OCI-LY3 (cell line): Measurements from ENCODE around the gene ZNF521.
A peak's percentile ranks its signal among the peaks of the same experiment; 100 is the strongest.

Experiments used
- EZH2phosphoT487 ChIP-seq: fragments of 200-600 bp; shearing (Covaris generic); IDR thresholded peaks from 2 replicates; pipeline ENCODE4 v1.6.1; 2018; ENCODE audit warnings: antibody characterized with exemption, mixed run types, low read depth
- TF ChIP-seq, protein P1 (sequence below): fragments of 200-600, 300-600 bp; sonication (generic); IDR thresholded peaks from 2 replicates; pipeline ENCODE4 v1.5.1; 2014; ENCODE audit warnings: antibody characterized with exemption, low read length, low read depth

DNA sequence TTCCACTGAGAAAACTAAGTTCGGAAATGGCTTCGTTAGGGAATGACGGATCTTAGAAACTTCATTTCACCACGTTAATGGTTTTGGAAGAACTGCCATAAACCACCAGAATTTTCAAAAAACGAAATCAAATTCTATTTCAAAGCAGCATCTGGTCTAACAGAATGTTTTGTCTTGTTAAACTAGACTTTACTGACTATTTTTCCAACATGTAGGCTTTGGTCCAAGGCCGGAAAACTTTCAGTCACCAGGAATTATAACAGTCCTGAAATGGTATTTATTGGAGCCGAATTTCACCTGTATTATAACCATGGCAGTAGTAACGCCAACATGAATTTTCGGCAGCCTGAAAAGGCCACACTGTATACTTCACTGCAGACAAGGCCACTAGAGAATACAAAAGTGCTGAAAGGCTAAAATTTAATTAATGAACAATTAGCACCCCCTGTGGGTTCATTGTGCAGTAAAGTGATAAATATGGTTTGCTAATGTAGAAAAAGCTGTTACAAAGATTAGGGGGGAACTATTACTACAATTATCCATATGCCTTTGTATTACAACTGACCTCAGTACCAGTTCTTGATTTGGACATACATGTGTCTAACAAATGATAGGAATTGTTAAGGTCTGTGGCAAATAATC is 116.4 kb downstream of the ZNF521 start:
- TF ChIP-seq EZH2phosphoT487, result no peak
- TF ChIP-seq, protein P1, sequence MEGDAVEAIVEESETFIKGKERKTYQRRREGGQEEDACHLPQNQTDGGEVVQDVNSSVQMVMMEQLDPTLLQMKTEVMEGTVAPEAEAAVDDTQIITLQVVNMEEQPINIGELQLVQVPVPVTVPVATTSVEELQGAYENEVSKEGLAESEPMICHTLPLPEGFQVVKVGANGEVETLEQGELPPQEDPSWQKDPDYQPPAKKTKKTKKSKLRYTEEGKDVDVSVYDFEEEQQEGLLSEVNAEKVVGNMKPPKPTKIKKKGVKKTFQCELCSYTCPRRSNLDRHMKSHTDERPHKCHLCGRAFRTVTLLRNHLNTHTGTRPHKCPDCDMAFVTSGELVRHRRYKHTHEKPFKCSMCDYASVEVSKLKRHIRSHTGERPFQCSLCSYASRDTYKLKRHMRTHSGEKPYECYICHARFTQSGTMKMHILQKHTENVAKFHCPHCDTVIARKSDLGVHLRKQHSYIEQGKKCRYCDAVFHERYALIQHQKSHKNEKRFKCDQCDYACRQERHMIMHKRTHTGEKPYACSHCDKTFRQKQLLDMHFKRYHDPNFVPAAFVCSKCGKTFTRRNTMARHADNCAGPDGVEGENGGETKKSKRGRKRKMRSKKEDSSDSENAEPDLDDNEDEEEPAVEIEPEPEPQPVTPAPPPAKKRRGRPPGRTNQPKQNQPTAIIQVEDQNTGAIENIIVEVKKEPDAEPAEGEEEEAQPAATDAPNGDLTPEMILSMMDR, result 0 out of 2 replicates have a peak, but pooled peaks have one; percentile 4
